Activated B cell treated with CpG ODN at 0.5 μM for 24 hours (primary cell): ENCODE data around the gene ATL1. TPM values are rescaled to one million over a fixed set of nuclear protein-coding genes. Genes with fewer than 3 reads are reported as not detected.

Experiments
- ATAC-seq: fragments of 200-7000 bp; cut with Tn5 transposase; one replicate; pipeline ENCODE4 v1.10.0; 2021; ENCODE audit warnings: low read depth, mild to moderate bottlenecking, moderate library complexity
- CTCF ChIA-PET: fragments of 350-600 bp; sonication (Branson Sonifier 250); formaldehyde crosslinking; loops from one replicate; lab custom pipeline; 2021; ENCODE audit warnings: antibody characterized with exemption; lab: Charles Lee
- POLR2A ChIA-PET: fragments of 350-600 bp; sonication (Branson Sonifier 250); formaldehyde crosslinking; loops from one replicate; lab custom pipeline; 2021; ENCODE audit warnings: antibody characterized with exemption; lab: Charles Lee
- DNase-seq: peaks from one replicate; pipeline ENCODE4 v3.0.0; 2022
- H3K27ac Mint-ChIP-seq: one replicate; pipeline ENCODE4 v1.8.0; 2020; ENCODE audit warnings: mixed read lengths
- H3K27me3 Mint-ChIP-seq: one replicate; pipeline ENCODE4 v1.8.0; 2021; ENCODE audit warnings: mixed read lengths
- H3K36me3 Mint-ChIP-seq: one replicate; pipeline ENCODE4 v1.8.0; 2021; ENCODE audit warnings: low read depth, mixed read lengths
- H3K4me1 Mint-ChIP-seq: one replicate; pipeline ENCODE4 v1.8.0; 2021; ENCODE audit warnings: mixed read lengths
- H3K4me3 Mint-ChIP-seq: one replicate; pipeline ENCODE4 v1.8.0; 2020; ENCODE audit warnings: mild to moderate bottlenecking, mixed read lengths
- H3K9me3 Mint-ChIP-seq: one replicate; pipeline ENCODE4 v1.8.0; 2020; ENCODE audit warnings: mixed read lengths
- CTCF ChIP-seq: fragments of 200-600 bp; IDR thresholded peaks from one replicate; pipeline ENCODE4 v1.8.0; 2022; ENCODE audit warnings: antibody characterized with exemption, mild to moderate bottlenecking
- intact Hi-C: fragments of 100-400 bp; cut with micrococcal nuclease; formaldehyde crosslinking; loops from one replicate; pipeline ENCODE4 v1.15.1; 2024
- total RNA-seq: library from RNA; stranded (reverse); gene quantifications from 2 replicates; pipeline ENCODE4 v1.2.3, GENCODE V29; 2022

Gene ATL1
- total RNA-seq, 1 donor from 2014 or later: 0.49 TPM

DNA sequence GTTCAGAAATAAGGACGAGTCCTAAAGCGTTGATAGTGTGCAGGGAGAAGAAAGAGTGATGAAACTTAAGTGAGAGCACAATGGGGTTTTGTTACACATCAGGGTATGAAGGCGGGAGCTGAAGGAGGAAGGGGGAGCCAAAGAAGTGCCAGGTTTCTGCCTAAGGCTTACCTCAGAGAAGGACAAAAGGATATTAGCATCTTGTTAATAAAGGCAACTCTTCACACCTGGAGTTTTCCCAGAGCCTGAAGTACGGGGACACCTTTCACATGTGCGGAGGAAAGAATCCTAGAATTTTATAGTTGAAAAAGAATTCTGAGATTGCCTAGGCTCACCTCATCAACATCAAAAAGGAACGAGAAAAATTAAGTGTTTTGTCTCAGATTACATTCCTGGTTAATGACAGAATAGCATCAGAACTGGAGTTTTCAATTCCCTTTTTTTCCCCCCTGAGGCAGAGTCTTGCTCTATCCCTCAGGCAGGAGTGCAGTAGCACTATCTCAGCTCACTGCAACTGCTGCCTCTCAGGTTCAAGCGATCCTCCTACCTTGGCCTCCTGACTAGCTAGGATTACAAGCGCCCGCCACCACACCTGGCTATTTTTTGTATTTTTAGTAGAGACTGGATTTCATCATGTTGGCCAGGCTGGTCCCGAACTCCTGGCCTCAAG lies 110.4 kb downstream of the ATL1 start:
- no peak overlapping the region for H3K27ac Mint-ChIP-seq
- peaks cover 7% of the 10 kb centered on the region for H3K36me3 Mint-ChIP-seq
- TF ChIP-seq CTCF: no peak
- H3K4me3 Mint-ChIP-seq: no peak overlapping the region
- CTCF ChIA-PET: no interaction called here
- H3K27me3 Mint-ChIP-seq: no peaks in the 10 kb centered on the region
- POLR2A ChIA-PET: no interaction called here
- H3K9me3 Mint-ChIP-seq: no peaks in the 10 kb centered on the region
- H3K4me1 Mint-ChIP-seq: peaks cover 16% of the 10 kb centered on the region
- no peak for DNase-seq
- ATAC-seq: no peak
- intact Hi-C loops: no loop called here

GRCh38 chr14:50670866-50671256 lies 110.9 kb downstream of the ATL1 start:
- H3K27me3 Mint-ChIP-seq: no peaks in the 10 kb centered on the region
- H3K9me3 Mint-ChIP-seq: no peaks in the 10 kb centered on the region
- DNase-seq (no peak), ATAC-seq (no peak)
- H3K27ac Mint-ChIP-seq: no peak overlapping the region
- ChIA-PET CTCF (no interaction called here), POLR2A (no interaction called here)
- TF ChIP-seq CTCF: no peak
- H3K4me1 Mint-ChIP-seq: peaks cover 14% of the 10 kb centered on the region
- H3K36me3 Mint-ChIP-seq: peaks cover 7% of the 10 kb centered on the region
- no peak overlapping the region for H3K4me3 Mint-ChIP-seq
- intact Hi-C loops: no loop called here

DNA sequence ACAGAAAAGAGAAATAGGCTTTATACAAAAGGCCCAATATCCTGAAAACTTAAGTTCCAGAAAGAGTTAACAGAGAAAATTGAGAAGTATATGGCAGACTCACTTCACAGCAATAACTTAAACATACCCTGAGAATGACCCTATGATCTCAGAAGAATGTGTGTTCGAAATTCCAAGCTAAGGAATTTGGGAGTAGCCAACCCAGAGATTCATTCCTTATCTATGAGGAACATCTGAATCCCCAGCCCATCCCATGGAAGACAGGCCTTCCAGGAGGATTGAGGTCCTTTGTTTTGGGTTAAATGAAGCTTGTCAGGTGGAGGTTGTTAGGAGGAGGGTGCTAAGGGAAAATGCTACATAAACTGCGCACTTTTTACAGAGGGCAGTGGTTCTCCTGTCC lies 115.7 kb downstream of the ATL1 start:
- Mint-ChIP-seq H3K27me3 (no peaks in the 10 kb centered on the region), H3K36me3 (no peaks in the 10 kb centered on the region), H3K4me3 (no peak overlapping the region), H3K4me1 (peaks cover 42% of the 10 kb centered on the region), H3K27ac (peak overlapping the region; percentile 3), H3K9me3 (no peaks in the 10 kb centered on the region)
- intact Hi-C loops: no loop called here
- ChIA-PET CTCF (interaction anchor here (1.5 kb wide), 1 partner anchor 39 kb away, joined by 5 read pairs; no protein-coding TSS in a partner anchor), POLR2A (no interaction called here)
- TF ChIP-seq CTCF: no peak
- DNase-seq: no peak
- no peak for ATAC-seq

- Mint-ChIP-seq H3K9me3 (no peaks in the 10 kb centered on the region), H3K4me1 (peaks cover 45% of the 10 kb centered on the region), H3K27ac (peak overlapping the region; percentile 77), H3K4me3 (peak overlapping the region; percentile 78), H3K36me3 (no peaks in the 10 kb centered on the region), H3K27me3 (no peaks in the 10 kb centered on the region)
- ATAC-seq: peak; percentile 47
- DNase-seq: no peak
- ChIA-PET CTCF (interaction anchor here (1.0 kb wide), 1 partner anchor 37 kb away, joined by 8 read pairs; no protein-coding TSS in a partner anchor), POLR2A (interaction anchor here (0.6 to 2.6 kb wide), 4 partner anchors 8 to 360 kb away, joined by 3 to 25 read pairs (median 3); partner anchors contain the start of gene SAV1)
- no peak for TF ChIP-seq CTCF
- intact Hi-C loops: loop anchor here (1.0 kb wide), 1 partner anchor 9 kb away; the partner anchor contains the start of gene SAV1
These were observed 117.0 kb downstream of the ATL1 start for GRCh38 chr14:50676814-50677516.

- no peaks in the 10 kb centered on the region for H3K9me3 Mint-ChIP-seq
- ChIA-PET POLR2A (interaction anchor here (0.6 to 2.6 kb wide), 4 partner anchors 9 to 360 kb away, joined by 3 to 25 read pairs (median 3); partner anchors contain the start of gene SAV1), CTCF (interaction anchor here (1.0 kb wide), 1 partner anchor 37 kb away, joined by 8 read pairs; no protein-coding TSS in a partner anchor)
- intact Hi-C loops: loop anchor here (1.0 kb wide), 1 partner anchor 9 kb away; the partner anchor contains the start of gene SAV1
- ATAC-seq (peak; percentile 85), DNase-seq (no peak)
- H3K36me3 Mint-ChIP-seq: no peaks in the 10 kb centered on the region
- H3K27ac Mint-ChIP-seq: peak overlapping the region; percentile 77
- H3K27me3 Mint-ChIP-seq: no peaks in the 10 kb centered on the region
- peak overlapping the region; percentile 78 for H3K4me3 Mint-ChIP-seq
- H3K4me1 Mint-ChIP-seq: peaks cover 45% of the 10 kb centered on the region
- TF ChIP-seq CTCF: no peak
These were observed 117.7 kb downstream of the ATL1 start for GRCh38 chr14:50677527-50678063.
